Gastroesophageal sphincter (tissue), 3 donors: Measurements from ENCODE around the gene HIGD1A.

Experiments
- CTCF ChIP-seq, 4 experiments: fragments of 200-600 bp in 2 of 4; fragments of 450-650 bp in 2 of 4; sonication (generic) in 1 of 4; IDR thresholded peaks; one replicate each; pipeline ENCODE4 v1.5.1; 2017 to 2019; ENCODE audit warnings: antibody characterized with exemption in 4 of 4, mild to moderate bottlenecking in 2 of 4, moderate library complexity in 2 of 4
- EP300 ChIP-seq: sonication (generic); formaldehyde crosslinking; IDR thresholded peaks from one replicate; pipeline ENCODE4 v1.6.1; 2017; ENCODE audit warnings: antibody characterized with exemption, mild to moderate bottlenecking
- POLR2A ChIP-seq, 2 donors: fragments of 450-650 bp; IDR thresholded peaks; one replicate each; pipeline ENCODE4 v1.6.1; 2017; ENCODE audit warnings: antibody characterized with exemption in 2 of 2, mild to moderate bottlenecking in 2 of 2, moderate library complexity in 1 of 2
- POLR2AphosphoS5 ChIP-seq: sonication (generic); formaldehyde crosslinking; IDR thresholded peaks from one replicate; pipeline ENCODE4 v1.6.1; 2017; ENCODE audit warnings: antibody characterized with exemption

GRCh38 chr3:42826141-42826540, 21.9 kb upstream of the HIGD1A start:
- TF ChIP-seq CTCF (IDR thresholded peaks at IDR 0.05) (no peak), POLR2A (IDR thresholded peaks at IDR 0.05) (no peak), POLR2AphosphoS5 (no peak), EP300 (no peak)
